Osteocyte (in vitro differentiated cells): ENCODE results near the gene LCN6. TPM values are rescaled to one million over a fixed set of nuclear protein-coding genes. Genes with fewer than 3 reads are reported as not detected.

ENCODE experiments used
- DNase-seq: peaks from one replicate; pipeline ENCODE4 v3.0.0; 2021; ENCODE audit warnings: mixed read lengths; ENCODE audit not compliant: unreplicated experiment; ENCODE audit errors: extremely low spot score
- H3K27ac Mint-ChIP-seq: one replicate; pipeline ENCODE4 v1.8.0; 2021; ENCODE audit warnings: mild to moderate bottlenecking, mixed read lengths; ENCODE audit not compliant: unreplicated experiment
- H3K27me3 Mint-ChIP-seq: one replicate; pipeline ENCODE4 v1.8.0; 2021; ENCODE audit warnings: mixed read lengths; ENCODE audit not compliant: unreplicated experiment
- H3K36me3 Mint-ChIP-seq: one replicate; pipeline ENCODE4 v1.8.0; 2021; ENCODE audit warnings: mixed read lengths; ENCODE audit not compliant: unreplicated experiment
- H3K4me1 Mint-ChIP-seq: one replicate; pipeline ENCODE4 v1.8.0; 2021; ENCODE audit warnings: mixed read lengths; ENCODE audit not compliant: unreplicated experiment
- H3K4me3 Mint-ChIP-seq: one replicate; pipeline ENCODE4 v1.8.0; 2021; ENCODE audit warnings: mild to moderate bottlenecking, moderate library complexity, mixed read lengths; ENCODE audit not compliant: unreplicated experiment
- H3K9me3 Mint-ChIP-seq: one replicate; pipeline ENCODE4 v1.8.0; 2021; ENCODE audit warnings: mixed read lengths; ENCODE audit not compliant: unreplicated experiment
- total RNA-seq: library from RNA; stranded (reverse); gene quantifications from 2 replicates; pipeline ENCODE4 v1.2.1, GENCODE V29; 2021
- TF ChIP-seq, protein P1 (sequence below): fragments of 200-600 bp; sonication (generic); IDR thresholded peaks from 2 replicates; pipeline ENCODE4 v1.5.0; 2021; ENCODE audit warnings: antibody characterized with exemption, mild to moderate bottlenecking, moderate library complexity

The LCN6 gene
- total RNA-seq, 1 donor from 2014 or later: not detected

DNA sequence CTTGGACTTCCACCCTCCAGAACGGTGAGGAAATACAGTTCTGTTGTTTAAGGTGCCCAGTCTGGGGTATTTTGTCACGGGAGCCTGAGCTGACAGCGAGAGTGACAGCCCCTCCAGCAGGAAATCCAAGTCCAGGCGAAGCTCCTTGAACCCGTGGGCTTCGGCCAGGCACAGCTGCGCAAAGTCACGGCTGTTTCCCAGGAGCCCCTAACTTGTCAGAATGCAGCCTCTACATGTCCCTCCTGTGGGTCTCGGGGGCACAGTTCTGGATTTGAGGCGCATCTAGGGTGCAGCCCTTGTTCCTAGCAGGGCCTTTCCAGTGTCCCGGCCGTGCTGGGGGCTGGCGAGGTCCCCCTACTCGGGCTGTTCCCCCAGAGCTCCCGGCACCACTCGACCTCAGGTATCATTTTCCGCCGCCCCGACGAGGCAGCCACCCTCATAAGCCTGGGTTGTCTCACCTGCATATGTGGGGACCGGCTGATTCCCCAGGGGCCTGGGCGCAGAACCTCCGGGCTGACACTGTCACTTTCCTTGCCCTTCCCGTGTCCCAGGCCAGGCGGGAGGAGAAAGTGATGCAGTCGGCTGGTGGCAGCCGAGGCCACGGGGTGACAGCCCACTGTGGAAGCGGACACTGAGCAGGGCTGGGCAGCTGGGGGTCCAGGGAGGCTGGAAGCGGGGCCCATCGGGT is 5.2 kb upstream of the LCN6 start:
- H3K4me1 Mint-ChIP-seq: no peaks in the 10 kb centered on the region
- peaks cover 12% of the 10 kb centered on the region for H3K9me3 Mint-ChIP-seq
- no peak overlapping the region for H3K4me3 Mint-ChIP-seq
- TF ChIP-seq, protein P1, sequence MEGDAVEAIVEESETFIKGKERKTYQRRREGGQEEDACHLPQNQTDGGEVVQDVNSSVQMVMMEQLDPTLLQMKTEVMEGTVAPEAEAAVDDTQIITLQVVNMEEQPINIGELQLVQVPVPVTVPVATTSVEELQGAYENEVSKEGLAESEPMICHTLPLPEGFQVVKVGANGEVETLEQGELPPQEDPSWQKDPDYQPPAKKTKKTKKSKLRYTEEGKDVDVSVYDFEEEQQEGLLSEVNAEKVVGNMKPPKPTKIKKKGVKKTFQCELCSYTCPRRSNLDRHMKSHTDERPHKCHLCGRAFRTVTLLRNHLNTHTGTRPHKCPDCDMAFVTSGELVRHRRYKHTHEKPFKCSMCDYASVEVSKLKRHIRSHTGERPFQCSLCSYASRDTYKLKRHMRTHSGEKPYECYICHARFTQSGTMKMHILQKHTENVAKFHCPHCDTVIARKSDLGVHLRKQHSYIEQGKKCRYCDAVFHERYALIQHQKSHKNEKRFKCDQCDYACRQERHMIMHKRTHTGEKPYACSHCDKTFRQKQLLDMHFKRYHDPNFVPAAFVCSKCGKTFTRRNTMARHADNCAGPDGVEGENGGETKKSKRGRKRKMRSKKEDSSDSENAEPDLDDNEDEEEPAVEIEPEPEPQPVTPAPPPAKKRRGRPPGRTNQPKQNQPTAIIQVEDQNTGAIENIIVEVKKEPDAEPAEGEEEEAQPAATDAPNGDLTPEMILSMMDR: no peak
- H3K36me3 Mint-ChIP-seq: no peaks in the 10 kb centered on the region
- no peak for DNase-seq
- H3K27me3 Mint-ChIP-seq: peaks cover 20% of the 10 kb centered on the region
- H3K27ac Mint-ChIP-seq: no peak overlapping the region

DNA sequence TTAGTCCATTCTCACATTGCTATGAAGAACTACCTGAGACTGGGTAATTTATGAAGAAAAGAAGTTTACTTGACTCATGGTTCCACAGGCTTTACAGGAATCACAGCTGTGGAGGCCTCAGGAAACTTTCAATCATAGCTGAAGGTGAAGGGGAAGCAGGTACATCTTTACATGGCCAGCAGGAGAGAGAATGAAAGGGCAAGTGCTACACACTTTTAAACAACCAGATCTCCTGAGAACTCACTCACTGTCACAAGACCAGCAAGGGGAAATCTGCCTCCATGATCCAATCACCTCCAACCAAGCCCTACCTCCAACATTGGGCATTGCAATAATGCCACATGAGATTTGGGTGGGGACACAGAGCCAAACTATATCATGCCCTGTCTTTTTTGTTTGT is 3.5 kb upstream of the LCN6 start:
- no peaks in the 10 kb centered on the region for H3K4me1 Mint-ChIP-seq
- TF ChIP-seq, protein P1: no peak
- no peaks in the 10 kb centered on the region for H3K36me3 Mint-ChIP-seq
- peaks cover 20% of the 10 kb centered on the region for H3K27me3 Mint-ChIP-seq
- no peak overlapping the region for H3K27ac Mint-ChIP-seq
- peaks cover 12% of the 10 kb centered on the region for H3K9me3 Mint-ChIP-seq
- no peak for DNase-seq
- no peak overlapping the region for H3K4me3 Mint-ChIP-seq

DNA sequence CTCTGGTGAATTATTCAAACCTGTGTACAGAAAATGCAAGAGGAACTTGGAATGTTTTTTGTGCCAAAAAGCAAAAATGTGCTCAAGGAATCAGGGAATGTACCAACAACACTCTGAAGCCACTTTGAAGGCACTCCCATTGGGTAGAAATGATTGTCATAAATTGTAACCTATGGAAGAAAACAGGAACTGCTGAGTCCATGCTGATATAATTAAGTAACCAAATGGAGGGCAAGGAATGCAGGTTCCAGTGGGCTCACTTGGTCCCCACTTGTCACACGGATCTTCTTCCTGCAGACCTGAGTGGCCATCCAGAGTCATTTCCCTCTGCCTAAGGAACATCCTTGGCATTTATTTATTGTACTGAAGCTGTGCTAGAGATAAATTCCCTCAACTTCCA is 2.9 kb upstream of the LCN6 start:
- H3K4me3 Mint-ChIP-seq: no peak overlapping the region

DNA sequence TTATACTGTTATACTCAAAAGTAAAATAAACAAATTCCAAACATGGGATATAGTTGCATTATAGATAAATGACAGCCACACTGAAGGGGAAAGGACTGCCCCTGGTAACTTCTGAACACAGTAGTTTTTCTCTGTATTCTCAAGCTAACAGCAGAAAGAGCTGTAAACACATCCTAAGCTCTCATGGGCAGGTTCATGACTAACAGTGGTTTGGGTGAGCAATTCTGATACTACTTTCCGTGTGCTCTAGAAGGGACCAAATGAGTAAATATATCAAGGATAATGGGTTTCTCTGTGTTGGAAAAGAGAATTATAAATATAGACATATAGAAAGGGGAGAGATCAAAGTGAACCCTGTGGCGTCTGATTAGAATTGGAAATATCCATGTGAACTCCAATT is 2.2 kb upstream of the LCN6 start:
- Mint-ChIP-seq H3K4me3 (no peak overlapping the region), H3K36me3 (no peaks in the 10 kb centered on the region), H3K9me3 (peaks cover 12% of the 10 kb centered on the region), H3K27me3 (peaks cover 20% of the 10 kb centered on the region), H3K4me1 (no peaks in the 10 kb centered on the region), H3K27ac (no peak overlapping the region)
- TF ChIP-seq, protein P1: no peak
- DNase-seq: no peak

More for the DNA sequence above, 2.9 kb upstream of the LCN6 start:
- Mint-ChIP-seq H3K27ac (no peak overlapping the region), H3K9me3 (peaks cover 12% of the 10 kb centered on the region), H3K27me3 (peaks cover 20% of the 10 kb centered on the region), H3K4me1 (no peaks in the 10 kb centered on the region), H3K36me3 (no peaks in the 10 kb centered on the region)
- no peak for DNase-seq
- TF ChIP-seq, protein P1: no peak

DNA sequence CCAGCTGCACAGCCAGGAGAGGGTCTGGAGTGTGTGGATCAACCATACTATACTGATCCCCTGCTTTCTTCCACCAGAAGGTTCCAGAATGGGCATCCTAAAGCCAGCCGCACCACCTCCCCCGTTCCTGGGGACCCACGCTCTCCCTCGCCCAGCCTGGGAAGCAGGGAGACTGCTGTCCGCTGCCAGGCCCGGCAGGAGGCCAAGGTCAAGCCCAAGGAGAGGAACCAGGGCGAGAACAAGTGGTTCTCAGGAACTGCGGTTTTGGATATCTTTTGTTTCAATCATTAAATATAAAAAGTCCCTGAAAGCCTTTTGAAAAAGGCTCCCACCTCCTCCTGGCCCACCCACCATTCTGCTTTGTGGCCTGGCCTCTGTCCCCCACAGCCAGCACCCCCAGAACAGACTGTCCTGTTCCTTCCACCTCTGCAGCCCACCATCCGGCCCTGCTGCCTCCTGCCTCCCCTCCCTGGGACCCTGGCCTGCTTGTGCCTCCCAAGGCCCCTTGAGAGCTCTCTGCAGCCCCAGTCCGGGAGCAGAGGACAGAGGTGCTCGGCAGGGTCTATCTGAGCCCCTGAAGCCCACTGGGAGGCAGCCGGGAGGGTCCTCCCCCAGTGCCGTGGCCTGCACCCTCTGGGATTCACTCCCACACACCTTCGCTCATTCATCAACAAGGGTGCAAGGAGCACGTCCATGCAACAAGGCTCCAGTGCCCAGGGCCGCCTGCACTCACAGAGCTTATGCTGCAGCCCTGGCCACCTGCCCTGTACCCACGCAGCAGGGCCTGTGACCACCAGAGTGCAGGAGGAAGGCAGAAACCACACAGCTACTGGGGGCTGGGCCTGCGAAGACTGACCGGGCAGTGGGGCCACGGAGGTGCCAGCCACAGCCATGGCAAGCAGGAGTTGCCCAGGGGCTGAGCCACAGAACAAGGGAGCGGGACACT is 614 bp upstream of the LCN6 start:
- no peaks in the 10 kb centered on the region for H3K4me1 Mint-ChIP-seq
- no peak overlapping the region for H3K27ac Mint-ChIP-seq
- TF ChIP-seq, protein P1: no peak
- H3K36me3 Mint-ChIP-seq: no peaks in the 10 kb centered on the region
- DNase-seq: no peak
- peaks cover 20% of the 10 kb centered on the region for H3K27me3 Mint-ChIP-seq
- H3K4me3 Mint-ChIP-seq: no peak overlapping the region
- H3K9me3 Mint-ChIP-seq: peaks cover 12% of the 10 kb centered on the region
